ENCODE measurements around the gene PYGO1. TPM values are rescaled to one million over a fixed set of nuclear protein-coding genes. Genes with fewer than 3 reads are reported as not detected.

The PYGO1 gene
- total and polyA plus RNA-seq, 2 of the 8 experiments (the other 6 are each of a cell fraction or from before 2014, with no cell fraction given) = 0.50 to 1.1 TPM

GRCh38 chr15:55499151-55499550 lies 89.0 kb downstream of the PYGO1 start:
- Histone ChIP-seq H2BK15ac (ENCODE audit: low read length) (0 out of 2 replicates have a peak overlapping the region, but pooled peaks have one; percentile 61), H4K20me1 (replicated peaks in 1 of 2; ENCODE audit: control insufficient read depth in 1 of 2, insufficient read depth in 2 of 2, low read length in 2 of 2) (no peaks in the 10 kb centered on the region), H2BK12ac (ENCODE audit: low read depth, low read length) (0 out of 2 replicates have a peak overlapping the region, but pooled peaks have one; percentile 7), H3K9ac (replicated peaks in 1 of 4; ENCODE audit: extremely low read depth in 1 of 4, low read depth in 3 of 4, low read length in 3 of 4) (no peak overlapping the region), H2BK5ac (ENCODE audit: low read depth, low read length) (no peak overlapping the region), H4K5ac (ENCODE audit: insufficient read length, low read depth, low read length) (no peak overlapping the region), H3K4me1 (replicated peaks in 1 of 4; ENCODE audit: control insufficient read depth in 3 of 4, insufficient read depth in 4 of 4, low read length in 3 of 4) (peaks cover 0 to 3% (median 0%) of the 10 kb centered on the region in 4 experiments; a peak in 1 of 7 replicates), H3K23ac (ENCODE audit: insufficient read length) (no peak overlapping the region), H2BK20ac (ENCODE audit: low read length) (no peak overlapping the region), H3K36me3 (ENCODE audit: control insufficient read depth in 2 of 4, insufficient read depth in 4 of 4, low read length in 3 of 4) (no peaks in the 10 kb centered on the region), H3K79me2 (ENCODE audit: control insufficient read depth in 1 of 2, insufficient read depth in 2 of 2, low read length in 2 of 2) (no peaks in the 10 kb centered on the region), H3K79me1 (ENCODE audit: low read depth, low read length) (no peaks in the 10 kb centered on the region), H3K9me3 (ENCODE audit: insufficient read depth in 2 of 2, low read depth in 1 of 2, low read length in 1 of 2) (no peaks in the 10 kb centered on the region), H2AFZ (ENCODE audit: low read length) (peak overlapping the region; percentile 79), H2AK5ac (ENCODE audit: low read depth, low read length) (no peak overlapping the region), H3K27ac (ENCODE audit: low read depth, low read length) (no peak overlapping the region), H4K91ac (replicated peaks; ENCODE audit: insufficient read length, low read length) (no peak overlapping the region), H2BK120ac (replicated peaks; ENCODE audit: low read depth, low read length) (no peak overlapping the region), H3K4ac (replicated peaks; ENCODE audit: insufficient read length, low read depth, low read length) (no peak overlapping the region), H3K27me3 (replicated peaks in 1 of 4; ENCODE audit: control insufficient read depth in 3 of 4, extremely low read depth in 1 of 4, insufficient read depth in 3 of 4, low read length in 3 of 4) (no peaks in the 10 kb centered on the region), H4K8ac (ENCODE audit: extremely low read depth, insufficient read depth, low read length) (no peak overlapping the region), H3K23me2 (ENCODE audit: low read depth, low read length) (peaks cover 2% of the 10 kb centered on the region; the same call in 1 of the 2 replicates), H3K56ac (replicated peaks; ENCODE audit: insufficient read length, low read depth, low read length) (no peak overlapping the region), H3K4me2 (ENCODE audit: insufficient read depth in 1 of 2, low read depth in 2 of 2, low read length in 2 of 2) (no peak overlapping the region; a peak in 1 of 4 replicates), H3K14ac (ENCODE audit: insufficient read length) (no peak overlapping the region), H3K18ac (ENCODE audit: extremely low read depth, low read length) (no peak overlapping the region; the same call in 1 of the 2 replicates), H3K4me3 (ENCODE audit: extremely low read depth in 1 of 4, insufficient read depth in 2 of 4, low read depth in 3 of 4, low read length in 4 of 4) (peak overlapping the region in 1 of 4 experiments; percentile 74; a peak in 1 of 8 replicates)
- WGBS, 2 experiments (ENCODE audit: extremely low coverage in 1 of 2, insufficient coverage in 1 of 2, insufficient read length in 1 of 2, insufficient replicate concordance in 2 of 2, low coverage in 1 of 2, low lambda C conversion rate in 2 of 2, missing lambda C conversion rate in 1 of 2) = 96% methylated on average over 7 of the region's 7 CpGs; no CpG with 5 or more reads in 1 of the 2 experiments
- ChIA-PET POLR2A (ENCODE audit: partially characterized antibody) (no interaction called here), CTCF (ENCODE audit: partially characterized antibody) (interaction anchor here (1.1 kb wide), 1 partner anchor 27 kb away, joined by 5 read pairs; no protein-coding TSS in a partner anchor)
- no peak for DNase-seq (ENCODE audit: low read depth in 1 of 2, low spot score in 2 of 2)
- no peak for FAIRE-seq
- TF ChIP-seq, protein P1, sequence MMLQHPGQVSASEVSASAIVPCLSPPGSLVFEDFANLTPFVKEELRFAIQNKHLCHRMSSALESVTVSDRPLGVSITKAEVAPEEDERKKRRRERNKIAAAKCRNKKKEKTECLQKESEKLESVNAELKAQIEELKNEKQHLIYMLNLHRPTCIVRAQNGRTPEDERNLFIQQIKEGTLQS (IDR thresholded peaks at IDR 0.05; ENCODE audit: insufficient read depth, low read depth, low read length) = no peak
- no peak for TF ChIP-seq CBX8 (IDR thresholded peaks at IDR 0.05; ENCODE audit: borderline replicate concordance, low read depth, low read length)
- TF ChIP-seq EZH2 (IDR thresholded peaks at IDR 0.05; ENCODE audit: low read depth, low read length, severe bottlenecking) = no peak
- no peak for TF ChIP-seq CBX5 (IDR thresholded peaks at IDR 0.05; ENCODE audit: low read depth, low read length)
